Fibroblast of skin of scalp (primary cell): Measurements from ENCODE around the gene AFG3L2.
"Not testable (repeated sequence)": the region's sequence is repeated elsewhere in the genome, so short reads cannot be mapped to it uniquely, and the experiment has no call there.

Source experiments
- DNase-seq: peaks from one replicate; pipeline ENCODE4 v3.0.0-alpha.2; 2013

Gene AFG3L2

GRCh38 chr18:12394428-12394827, 17.4 kb upstream of the AFG3L2 start:
- DNase-seq = no peak

- no peak for DNase-seq
Measured at GRCh38 chr18:12393998-12394397, 17.0 kb upstream of the AFG3L2 start.

- DNase-seq = no peak
Measured at GRCh38 chr18:12393510-12393909, 16.5 kb upstream of the AFG3L2 start.

- peak; percentile 73 for DNase-seq
Measured at GRCh38 chr18:12391487-12392165, 14.6 kb upstream of the AFG3L2 start.

- no peak for DNase-seq
Measured at GRCh38 chr18:12388442-12388841, 11.4 kb upstream of the AFG3L2 start.

GRCh38 chr18:12384261-12384660, 7.2 kb upstream of the AFG3L2 start:
- DNase-seq = no peak

GRCh38 chr18:12383759-12384158, 6.7 kb upstream of the AFG3L2 start:
- DNase-seq = not testable (repeated sequence)

GRCh38 chr18:12382221-12382814, 5.3 kb upstream of the AFG3L2 start:
- not testable (repeated sequence) for DNase-seq

GRCh38 chr18:12378198-12378558, 1.2 kb upstream of the AFG3L2 start:
- not testable (repeated sequence) for DNase-seq

- peak; percentile 99 for DNase-seq
Measured at GRCh38 chr18:12377556-12378197, 650 bp upstream of the AFG3L2 start.

- no peak for DNase-seq
Measured at GRCh38 chr18:12376034-12376753, 833 bp downstream of the AFG3L2 start.

- no peak for DNase-seq
Measured at GRCh38 chr18:12374401-12374800, 2.6 kb downstream of the AFG3L2 start.

- no peak for DNase-seq
Measured at GRCh38 chr18:12373771-12374116, 3.3 kb downstream of the AFG3L2 start.

- no peak for DNase-seq
Measured at GRCh38 chr18:12373116-12373770, 3.8 kb downstream of the AFG3L2 start.

- no peak for DNase-seq
Measured at GRCh38 chr18:12372406-12372805, 4.6 kb downstream of the AFG3L2 start.

- DNase-seq = no peak
Measured at GRCh38 chr18:12371590-12371989, 5.4 kb downstream of the AFG3L2 start.

GRCh38 chr18:12369211-12369610, 7.8 kb downstream of the AFG3L2 start:
- no peak for DNase-seq

- peak; percentile 8 for DNase-seq
Measured at GRCh38 chr18:12366784-12367183, 10.2 kb downstream of the AFG3L2 start.

- no peak for DNase-seq
Measured at GRCh38 chr18:12366379-12366778, 10.6 kb downstream of the AFG3L2 start.

- no peak for DNase-seq
Measured at GRCh38 chr18:12362473-12363174, 14.4 kb downstream of the AFG3L2 start.

GRCh38 chr18:12361770-12362378, 15.2 kb downstream of the AFG3L2 start:
- DNase-seq = peak; percentile 4

- peak; percentile 3 for DNase-seq
Measured at GRCh38 chr18:12359515-12359927, 17.5 kb downstream of the AFG3L2 start.
